HCT116 (cell line): ENCODE measurements around the gene HSD3B1. TPM values are rescaled to one million over a fixed set of nuclear protein-coding genes. Genes with fewer than 3 reads are reported as not detected.

Experiments
- ATAC-seq: fragments of 200-7000 bp; cut with Tn5 transposase; 2 replicates; pipeline ENCODE4 v1.9.1; 2020; ENCODE audit warnings: mild to moderate bottlenecking, moderate library complexity
- BruUV-seq: library from RNA; stranded (reverse); fragments of 400-500 nt; replicated peaks from 2 replicates; lab custom pipeline; 2021; lab: Mats Ljungman, UMichigan
- CTCF ChIA-PET: fragments of 300-600 bp; sonication (Branson Sonifier 250); formaldehyde crosslinking; loops from one replicate; lab custom pipeline; 2021; ENCODE audit warnings: antibody characterized with exemption; lab: Charles Lee
- POLR2A ChIA-PET: fragments of 300-600, 350-600 bp; sonication (Branson Sonifier 250); formaldehyde crosslinking; loops from one replicate; lab custom pipeline; 2021; ENCODE audit warnings: antibody characterized with exemption; lab: Charles Lee
- RAD21 ChIA-PET, 2 experiments: fragments of 300-600 bp; sonication (Branson Sonifier 250); formaldehyde crosslinking; loops; one replicate each; lab custom pipeline; 2023; ENCODE audit warnings: low total read pairs in 2 of 2; ENCODE audit not compliant: uncharacterized antibody in 2 of 2, unreplicated experiment in 2 of 2, low non-redundant PET in 1 of 2; lab: Charles Lee
- DNase-seq: peaks from one replicate; pipeline ENCODE4 v3.0.0-alpha.2; 2010; ENCODE audit warnings: low read depth, low spot score
- H2AFZ ChIP-seq: fragments of 200-600 bp; shearing (Covaris generic), sonication (generic); 2 replicates; pipeline ENCODE4 v1.6.1; 2017; ENCODE audit warnings: low read depth, mixed run types, mixed read lengths, antibody characterized with exemption, low read length; ENCODE audit not compliant: poor library complexity, severe bottlenecking
- H3K27ac ChIP-seq: 2 replicates; pipeline ENCODE4 v1.5.1; 2012; ENCODE audit warnings: low read depth, low read length
- H3K27me3 ChIP-seq: fragments of 200-600 bp; sonication (generic); 2 replicates; pipeline ENCODE4 v1.6.1; 2016; ENCODE audit warnings: mixed run types, low read length, mixed read lengths; ENCODE audit not compliant: insufficient read depth
- H3K36me3 ChIP-seq, 2 experiments: fragments of 200-500 bp in 1 of 2; fragments of 200-600 bp in 1 of 2; sonication (Bioruptor generic) in 1 of 2; sonication (generic) in 1 of 2; 2 replicates each; pipeline versions ENCODE4 v1.5.1 to v1.6.1; 2014 to 2016; ENCODE audit warnings: low read length in 2 of 2, inconsistent platforms in 1 of 2, mixed read lengths in 1 of 2, mixed run types in 1 of 2; ENCODE audit not compliant: insufficient read depth in 2 of 2, control insufficient read depth in 1 of 2
- H3K4me1 ChIP-seq, 2 experiments: fragments of 200-600 bp in 1 of 2; sonication (generic) in 1 of 2; 2 replicates each; pipeline versions ENCODE4 v1.5.1 to v1.6.1; 2012 to 2017; ENCODE audit warnings: low read length in 2 of 2, inconsistent platforms in 1 of 2, mild to moderate bottlenecking in 1 of 2, mixed read lengths in 1 of 2, mixed run types in 1 of 2, moderate library complexity in 1 of 2; ENCODE audit not compliant: insufficient read depth in 2 of 2, control insufficient read depth in 1 of 2
- H3K4me2 ChIP-seq: fragments of 200-600 bp; sonication (generic); 2 replicates; pipeline ENCODE4 v1.6.1; 2017; ENCODE audit warnings: mixed run types, low read length, mixed read lengths
- H3K4me3 ChIP-seq, 2 experiments: fragments of 200-600 bp in 1 of 2; sonication (generic) in 1 of 2; replicated peaks in 1 of 2; 2 replicates each; pipeline ENCODE4 v1.5.1; 2011 to 2016; ENCODE audit warnings: low read length in 2 of 2, control low read depth in 1 of 2, low read depth in 1 of 2, mild to moderate bottlenecking in 1 of 2, mixed read lengths in 1 of 2, mixed run types in 1 of 2
- H3K79me2 ChIP-seq: fragments of 200-600 bp; sonication (generic); 2 replicates; pipeline ENCODE4 v1.6.1; 2017; ENCODE audit warnings: mild to moderate bottlenecking, mixed run types, low read length, moderate library complexity, mixed read lengths; ENCODE audit not compliant: insufficient read depth
- H3K9ac ChIP-seq: fragments of 200-600 bp; sonication (generic); 2 replicates; pipeline ENCODE4 v1.6.1; 2016; ENCODE audit warnings: low read length, mixed read lengths
- H3K9me2 ChIP-seq: fragments of 200-600 bp; sonication (generic), shearing (Covaris generic); 2 replicates; pipeline ENCODE4 v1.6.1; 2017; ENCODE audit warnings: mixed run types, mild to moderate bottlenecking, moderate library complexity; ENCODE audit not compliant: insufficient read depth
- H3K9me3 ChIP-seq, 2 experiments: fragments of 200-500 bp in 1 of 2; fragments of 200-600 bp in 1 of 2; sonication (Bioruptor generic) in 1 of 2; sonication (generic) in 1 of 2; 2 replicates each; pipeline ENCODE4 v1.6.1; 2014 to 2017; ENCODE audit warnings: low read length in 2 of 2, mixed read lengths in 2 of 2, inconsistent platforms in 1 of 2, low read depth in 1 of 2, mild to moderate bottlenecking in 1 of 2, mixed run types in 1 of 2, moderate library complexity in 1 of 2; ENCODE audit not compliant: control insufficient read depth in 1 of 2, insufficient read depth in 1 of 2
- H4K20me1 ChIP-seq: fragments of 200-600 bp; sonication (generic), shearing (Covaris generic); 2 replicates; pipeline ENCODE4 v1.6.1; 2017; ENCODE audit warnings: mixed run types, mild to moderate bottlenecking, moderate library complexity; ENCODE audit not compliant: insufficient read depth
- CEBPB ChIP-seq: IDR thresholded peaks from 2 replicates; pipeline ENCODE4 v1.6.1; 2012; ENCODE audit warnings: low read depth
- EGR1 ChIP-seq: IDR thresholded peaks from 2 replicates; pipeline ENCODE4 v1.6.1; 2012; ENCODE audit warnings: low read depth
- EZH2phosphoT487 ChIP-seq: fragments of 200-600 bp; IDR thresholded peaks from 2 replicates; pipeline ENCODE4 v1.6.1; 2018; ENCODE audit warnings: antibody characterized with exemption, borderline replicate concordance
- JUND ChIP-seq: IDR thresholded peaks from 2 replicates; pipeline ENCODE4 v1.6.1; 2012
- SIN3A ChIP-seq: IDR thresholded peaks from 2 replicates; pipeline ENCODE4 v1.6.1; 2012; ENCODE audit warnings: low read depth
- SP1 ChIP-seq: IDR thresholded peaks from 2 replicates; pipeline ENCODE4 v1.6.1; 2012; ENCODE audit warnings: low read depth
- SRF ChIP-seq: IDR thresholded peaks from 2 replicates; pipeline ENCODE4 v1.6.1; 2012; ENCODE audit warnings: low read depth
- YY1 ChIP-seq: IDR thresholded peaks from 2 replicates; pipeline ENCODE4 v1.6.1; 2011; ENCODE audit warnings: low read length, low read depth, moderate library complexity, mild to moderate bottlenecking; ENCODE audit not compliant: insufficient replicate concordance; ENCODE audit errors: extremely low read depth
- ZBTB33 ChIP-seq: IDR thresholded peaks from 2 replicates; pipeline ENCODE4 v1.6.1; 2011; ENCODE audit warnings: mild to moderate bottlenecking, low read length, moderate library complexity; ENCODE audit not compliant: insufficient replicate concordance; ENCODE audit errors: extremely low read depth
- ZFX ChIP-seq: fragments of 450-650 bp; IDR thresholded peaks from 2 replicates; pipeline ENCODE4 v1.6.1; 2017
- ZNF274 ChIP-seq: fragments of 200-500 bp; sonication (Bioruptor generic); IDR thresholded peaks from 2 replicates; pipeline ENCODE4 v1.6.1; 2014; ENCODE audit warnings: mild to moderate bottlenecking, low read depth, low read length, inconsistent platforms
- intact Hi-C: fragments of 100-400 bp; cut with micrococcal nuclease; formaldehyde crosslinking; loops from 2 replicates; pipeline ENCODE4 v1.10.0; 2022
- total RNA-seq: library from RNA; stranded (reverse); gene quantifications from one replicate; pipeline ENCODE4 v1.2.1, GENCODE V29; 2021; ENCODE audit not compliant: unreplicated experiment

HSD3B1 gene
- total RNA-seq, 1 experiment from 2014 or later: not detected

GRCh38 chr1:119546641-119547040 lies 39.6 kb downstream of the HSD3B1 start:
- no peak for TF ChIP-seq ZFX
- no peak for TF ChIP-seq ZBTB33
- no peak for TF ChIP-seq SRF
- TF ChIP-seq EZH2phosphoT487: no peak
- TF ChIP-seq SP1: no peak
- no peak for TF ChIP-seq JUND
- TF ChIP-seq ZNF274: no peak
- no peak for TF ChIP-seq YY1
- no peak for TF ChIP-seq SIN3A
- TF ChIP-seq CEBPB: no peak
- TF ChIP-seq EGR1: no peak
- H2AFZ ChIP-seq: no peak overlapping the region
- H3K36me3 ChIP-seq: no peaks in the 10 kb centered on the region
- no peak for DNase-seq
- H3K4me2 ChIP-seq: no peak overlapping the region
- H3K27ac ChIP-seq: no peak overlapping the region
- BruUV-seq: no TSS peak
- H3K9ac ChIP-seq: no peak overlapping the region
- RAD21 ChIA-PET: no interaction called here
- H3K4me1 ChIP-seq: no peaks in the 10 kb centered on the region
- H3K9me3 ChIP-seq: no peaks in the 10 kb centered on the region
- intact Hi-C loops: no loop called here
- POLR2A ChIA-PET: no interaction called here
- no peak overlapping the region for H3K4me3 ChIP-seq
- no peak for ATAC-seq
- H3K9me2 ChIP-seq: no peaks in the 10 kb centered on the region
- no peaks in the 10 kb centered on the region for H3K79me2 ChIP-seq
- no peaks in the 10 kb centered on the region for H3K27me3 ChIP-seq
- CTCF ChIA-PET: no interaction called here
- H4K20me1 ChIP-seq: no peaks in the 10 kb centered on the region
